ENCODE measurements around the gene EIF2S2. TPM values are rescaled to one million over a fixed set of nuclear protein-coding genes. Genes with fewer than 3 reads are reported as not detected.

EIF2S2 gene
- total RNA-seq, 1 experiment from 2014 or later = 179 TPM

DNA sequence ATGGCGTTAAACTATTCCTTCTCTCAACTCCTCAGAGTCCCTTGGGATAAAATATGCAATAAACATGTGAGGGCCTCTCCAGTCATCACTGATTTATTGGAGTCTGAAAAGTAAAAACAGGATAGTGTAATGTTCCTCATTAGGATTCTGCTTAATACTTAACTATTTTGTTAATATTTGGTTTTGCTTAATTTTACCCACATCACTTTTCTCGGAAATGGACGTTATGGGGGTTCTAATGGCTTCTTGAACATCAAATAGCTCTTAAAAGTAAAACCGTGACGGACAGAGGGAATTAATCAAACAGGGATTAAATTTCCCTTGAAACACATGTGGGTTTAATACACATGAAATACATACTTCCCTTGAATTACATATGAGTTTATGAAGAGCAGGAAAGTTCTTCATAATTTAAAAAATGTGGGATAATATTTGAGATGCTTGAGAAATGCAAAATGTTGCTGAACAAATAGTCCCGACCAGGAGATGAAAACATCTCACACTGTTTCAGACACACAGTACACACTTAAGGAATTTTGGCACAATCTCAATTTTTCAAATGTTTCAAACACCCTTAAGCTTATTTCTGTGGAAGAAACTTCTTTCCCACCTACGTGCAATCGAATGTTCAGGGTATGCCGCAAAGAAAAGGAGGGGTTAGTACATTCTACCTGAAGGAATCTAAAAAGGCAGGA, 38.4 kb upstream of the EIF2S2 start:
- Mint-ChIP-seq H3K4me3 (ENCODE audit: low read depth, unreplicated experiment) (no peak overlapping the region), H3K36me3 (ENCODE audit: insufficient read depth, unreplicated experiment) (no peaks in the 10 kb centered on the region), H3K27ac (ENCODE audit: unreplicated experiment) (no peak overlapping the region), H3K9me3 (ENCODE audit: low read depth, unreplicated experiment) (no peaks in the 10 kb centered on the region), H3K27me3 (ENCODE audit: unreplicated experiment) (peaks cover 21% of the 10 kb centered on the region), H3K4me1 (ENCODE audit: low read depth, unreplicated experiment) (peaks cover 14% of the 10 kb centered on the region)
- CTCF ChIA-PET = no interaction called here
- DNase-seq = no peak
- intact Hi-C loops (cut with micrococcal nuclease; ENCODE audit: unreplicated experiment) = no loop called here
- TF ChIP-seq, protein P1, sequence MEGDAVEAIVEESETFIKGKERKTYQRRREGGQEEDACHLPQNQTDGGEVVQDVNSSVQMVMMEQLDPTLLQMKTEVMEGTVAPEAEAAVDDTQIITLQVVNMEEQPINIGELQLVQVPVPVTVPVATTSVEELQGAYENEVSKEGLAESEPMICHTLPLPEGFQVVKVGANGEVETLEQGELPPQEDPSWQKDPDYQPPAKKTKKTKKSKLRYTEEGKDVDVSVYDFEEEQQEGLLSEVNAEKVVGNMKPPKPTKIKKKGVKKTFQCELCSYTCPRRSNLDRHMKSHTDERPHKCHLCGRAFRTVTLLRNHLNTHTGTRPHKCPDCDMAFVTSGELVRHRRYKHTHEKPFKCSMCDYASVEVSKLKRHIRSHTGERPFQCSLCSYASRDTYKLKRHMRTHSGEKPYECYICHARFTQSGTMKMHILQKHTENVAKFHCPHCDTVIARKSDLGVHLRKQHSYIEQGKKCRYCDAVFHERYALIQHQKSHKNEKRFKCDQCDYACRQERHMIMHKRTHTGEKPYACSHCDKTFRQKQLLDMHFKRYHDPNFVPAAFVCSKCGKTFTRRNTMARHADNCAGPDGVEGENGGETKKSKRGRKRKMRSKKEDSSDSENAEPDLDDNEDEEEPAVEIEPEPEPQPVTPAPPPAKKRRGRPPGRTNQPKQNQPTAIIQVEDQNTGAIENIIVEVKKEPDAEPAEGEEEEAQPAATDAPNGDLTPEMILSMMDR (IDR thresholded peaks at IDR 0.05; ENCODE audit: unreplicated experiment) = no peak
- no TSS peak for BruUV-seq (replicated peaks)

DNA sequence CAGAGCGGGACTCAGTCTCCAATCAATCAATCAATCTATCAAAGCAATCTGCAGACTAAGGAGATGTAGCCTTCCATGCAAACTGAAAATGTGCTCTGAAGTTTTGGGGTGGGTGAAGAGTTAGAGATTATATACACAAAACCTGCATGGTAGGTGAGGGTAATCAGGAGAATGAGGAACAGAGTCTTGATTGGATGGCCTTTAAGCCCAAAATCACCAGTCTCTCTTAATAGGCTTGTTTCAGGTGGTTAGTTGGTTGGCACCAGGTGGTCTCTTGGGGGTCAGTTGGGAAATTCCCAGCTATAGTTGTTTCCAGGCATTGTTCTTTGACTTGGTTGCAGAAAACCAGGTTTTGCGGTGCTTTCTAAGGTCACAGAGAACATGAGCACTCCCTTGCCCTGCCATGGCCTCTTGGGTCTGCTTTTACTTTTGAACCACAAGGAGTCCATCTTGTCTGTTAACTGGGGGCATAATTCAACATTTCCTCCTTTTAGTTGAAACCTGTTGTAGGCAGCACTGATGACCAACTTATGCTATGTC, 33.3 kb upstream of the EIF2S2 start:
- Mint-ChIP-seq H3K9me3 (ENCODE audit: low read depth, unreplicated experiment) (no peaks in the 10 kb centered on the region), H3K27ac (ENCODE audit: unreplicated experiment) (no peak overlapping the region), H3K27me3 (ENCODE audit: unreplicated experiment) (peaks cover 15% of the 10 kb centered on the region), H3K36me3 (ENCODE audit: insufficient read depth, unreplicated experiment) (no peaks in the 10 kb centered on the region), H3K4me3 (ENCODE audit: low read depth, unreplicated experiment) (no peak overlapping the region), H3K4me1 (ENCODE audit: low read depth, unreplicated experiment) (peaks cover 26% of the 10 kb centered on the region)
- no TSS peak for BruUV-seq (replicated peaks)
- CTCF ChIA-PET = no interaction called here
- intact Hi-C loops (cut with micrococcal nuclease; ENCODE audit: unreplicated experiment) = no loop called here
- TF ChIP-seq, protein P1 (IDR thresholded peaks at IDR 0.05; ENCODE audit: unreplicated experiment) = no peak
- no peak for DNase-seq

DNA sequence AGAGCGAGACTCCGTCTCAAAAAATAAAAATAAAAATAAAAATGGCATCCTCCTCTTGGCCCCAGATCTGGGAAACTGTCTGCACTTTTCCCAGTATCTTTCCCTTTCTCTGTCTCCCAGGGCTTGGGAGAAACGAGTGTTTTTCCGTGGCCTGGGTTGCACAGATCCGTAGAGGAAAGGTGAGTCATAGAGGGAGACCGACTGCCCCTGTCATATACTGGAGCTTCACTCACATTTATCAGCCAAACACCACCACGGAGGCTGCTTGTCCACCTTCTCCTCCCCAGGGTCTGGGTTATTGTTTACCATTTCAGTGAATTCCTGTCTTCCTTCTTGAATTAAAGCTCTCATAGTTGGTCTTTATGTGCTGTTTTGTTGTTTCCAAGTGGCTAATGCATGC, 31.9 kb upstream of the EIF2S2 start:
- TF ChIP-seq, protein P1 (IDR thresholded peaks at IDR 0.05; ENCODE audit: unreplicated experiment) = no peak
- no TSS peak for BruUV-seq (replicated peaks)
- Mint-ChIP-seq H3K36me3 (ENCODE audit: insufficient read depth, unreplicated experiment) (no peaks in the 10 kb centered on the region), H3K4me3 (ENCODE audit: low read depth, unreplicated experiment) (no peak overlapping the region), H3K4me1 (ENCODE audit: low read depth, unreplicated experiment) (peaks cover 18% of the 10 kb centered on the region), H3K27me3 (ENCODE audit: unreplicated experiment) (peaks cover 27% of the 10 kb centered on the region), H3K9me3 (ENCODE audit: low read depth, unreplicated experiment) (no peaks in the 10 kb centered on the region), H3K27ac (ENCODE audit: unreplicated experiment) (no peak overlapping the region)
- intact Hi-C loops (cut with micrococcal nuclease; ENCODE audit: unreplicated experiment) = no loop called here
- DNase-seq = no peak
- CTCF ChIA-PET = no interaction called here

DNA sequence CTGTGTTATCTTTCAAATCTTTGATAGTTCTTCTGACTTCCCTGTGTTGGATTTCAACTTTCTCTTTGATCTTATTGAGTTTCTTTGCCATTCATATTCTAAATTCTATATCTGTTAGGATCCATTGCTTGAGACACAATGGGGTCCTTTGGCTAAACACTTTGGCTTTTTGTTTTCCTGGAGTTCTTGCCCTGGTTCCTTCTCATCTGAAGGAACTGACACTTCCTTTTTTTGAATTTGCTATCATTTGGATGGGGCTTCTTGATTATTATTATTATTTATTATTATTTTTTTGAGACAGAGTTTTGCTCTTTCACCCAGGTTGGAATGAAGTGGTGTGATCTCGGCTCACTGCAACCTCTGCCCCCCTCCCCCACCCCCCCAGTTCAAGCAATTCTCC, 30.1 kb upstream of the EIF2S2 start:
- TF ChIP-seq, protein P1 (IDR thresholded peaks at IDR 0.05; ENCODE audit: unreplicated experiment) = no peak
- Mint-ChIP-seq H3K4me3 (ENCODE audit: low read depth, unreplicated experiment) (no peak overlapping the region), H3K36me3 (ENCODE audit: insufficient read depth, unreplicated experiment) (no peaks in the 10 kb centered on the region), H3K4me1 (ENCODE audit: low read depth, unreplicated experiment) (peaks cover 18% of the 10 kb centered on the region), H3K27ac (ENCODE audit: unreplicated experiment) (no peak overlapping the region), H3K27me3 (ENCODE audit: unreplicated experiment) (peaks cover 27% of the 10 kb centered on the region), H3K9me3 (ENCODE audit: low read depth, unreplicated experiment) (no peaks in the 10 kb centered on the region)
- DNase-seq = no peak
- CTCF ChIA-PET = no interaction called here
- intact Hi-C loops (cut with micrococcal nuclease; ENCODE audit: unreplicated experiment) = no loop called here
- BruUV-seq (replicated peaks) = no TSS peak
